Liver (tissue), 2 donors: ENCODE measurements around the gene ST14.

Source experiments
- CTCF ChIP-seq: fragments of 150-350 bp; IDR thresholded peaks from 2 replicates; pipeline ENCODE4 v1.5.1; 2017; ENCODE audit warnings: improper control_type of control experiment, low read depth, low read length; ENCODE audit not compliant: missing input control
- MAX ChIP-seq: IDR thresholded peaks from 2 replicates; pipeline ENCODE4 v1.6.1; 2016; ENCODE audit warnings: antibody characterized with exemption
- REST ChIP-seq: IDR thresholded peaks from 2 replicates; pipeline ENCODE4 v1.6.1; 2016; ENCODE audit warnings: antibody characterized with exemption, mild to moderate bottlenecking
- donor health status: healthy.

GRCh38 chr11:130159139-130159538, 443 bp upstream of the ST14 start:
- TF ChIP-seq MAX (no peak), CTCF (no peak), REST (no peak)
